Dermis blood vessel endothelial cell (primary cell): Measurements from ENCODE around the gene PTGFR. TPM values are rescaled to one million over a fixed set of nuclear protein-coding genes. Genes with fewer than 3 reads are reported as not detected.
A peak's percentile ranks its signal among the peaks of the same experiment; 100 is the strongest.

Experiments
- DNase-seq: peaks from one replicate; pipeline ENCODE4 v3.0.0; 2010
- total RNA-seq: library from RNA; depleted of rRNA; stranded (reverse); fragments of >200 nt; gene quantifications from 2 replicates; pipeline ENCODE4 v1.2.3, GENCODE V29; 2014

The PTGFR gene
- 0.23 and 0.34 TPM in 2 replicates for total RNA-seq

GRCh38 chr1:78490861-78491450, at the start of gene PTGFR:
Gene PTGFR (plus strand): TSS chr1:78490974. CDS start chr1:78492744, 1,770 bp downstream.
- DNase-seq = peak; percentile 45

GRCh38 chr1:78441921-78442320, 48.9 kb upstream of the PTGFR start:
- DNase-seq = no peak

- no peak for DNase-seq
Observed at GRCh38 chr1:78447086-78447485, 43.7 kb upstream of the PTGFR start.

- no peak for DNase-seq
Observed at GRCh38 chr1:78464449-78464891, 26.3 kb upstream of the PTGFR start.

GRCh38 chr1:78465143-78465542, 25.6 kb upstream of the PTGFR start:
- DNase-seq = no peak

- no peak for DNase-seq
Observed at GRCh38 chr1:78468521-78468920, 22.3 kb upstream of the PTGFR start.

GRCh38 chr1:78469576-78469975, 21.2 kb upstream of the PTGFR start:
- DNase-seq = no peak

GRCh38 chr1:78471890-78472620, 18.7 kb upstream of the PTGFR start:
- no peak for DNase-seq

- no peak for DNase-seq
Observed at GRCh38 chr1:78472851-78473496, 17.8 kb upstream of the PTGFR start.

GRCh38 chr1:78474092-78474491, 16.7 kb upstream of the PTGFR start:
- DNase-seq = no peak

GRCh38 chr1:78475888-78476610, 14.7 kb upstream of the PTGFR start:
- no peak for DNase-seq

GRCh38 chr1:78483903-78484302, 6.9 kb upstream of the PTGFR start:
- DNase-seq = no peak

- DNase-seq = peak; percentile 54
Observed at GRCh38 chr1:78491451-78492071, 787 bp downstream of the PTGFR start.

GRCh38 chr1:78492386-78492950, 1.7 kb downstream of the PTGFR start:
- no peak for DNase-seq

GRCh38 chr1:78493451-78493850, 2.7 kb downstream of the PTGFR start:
- no peak for DNase-seq

- DNase-seq = peak; percentile 63
Observed at GRCh38 chr1:78497201-78497600, 6.4 kb downstream of the PTGFR start.

- no peak for DNase-seq
Observed at GRCh38 chr1:78500529-78500928, 9.8 kb downstream of the PTGFR start.

- DNase-seq = no peak
Observed at GRCh38 chr1:78501203-78501602, 10.4 kb downstream of the PTGFR start.

- no peak for DNase-seq
Observed at GRCh38 chr1:78511334-78511733, 20.6 kb downstream of the PTGFR start.

GRCh38 chr1:78516716-78517115, 25.9 kb downstream of the PTGFR start:
- DNase-seq = no peak

GRCh38 chr1:78519446-78519845, 28.7 kb downstream of the PTGFR start:
- no peak for DNase-seq

GRCh38 chr1:78520216-78520615, 29.4 kb downstream of the PTGFR start:
- no peak for DNase-seq
